Choroid plexus epithelial cell (primary cell): ENCODE data around the gene NFKBIB.
"Not testable (repeated sequence)": the region's sequence is repeated elsewhere in the genome, so short reads cannot be mapped to it uniquely, and the experiment has no call there.

Experiments used
- DNase-seq: peaks from one replicate; pipeline ENCODE4 v3.0.0-alpha.2; 2010; ENCODE audit warnings: low read depth
- H3K4me3 ChIP-seq: 2 replicates; pipeline ENCODE4 v1.5.1; 2011; ENCODE audit warnings: low read depth, mild to moderate bottlenecking, control low read depth, low read length, moderate library complexity
- TF ChIP-seq, protein P1 (sequence below): conservative IDR thresholded peaks from 2 replicates; pipeline ENCODE4 v1.5.1; 2011; ENCODE audit warnings: low read depth, mild to moderate bottlenecking, control low read depth, inconsistent platforms, low read length, moderate library complexity

Gene NFKBIB

DNA sequence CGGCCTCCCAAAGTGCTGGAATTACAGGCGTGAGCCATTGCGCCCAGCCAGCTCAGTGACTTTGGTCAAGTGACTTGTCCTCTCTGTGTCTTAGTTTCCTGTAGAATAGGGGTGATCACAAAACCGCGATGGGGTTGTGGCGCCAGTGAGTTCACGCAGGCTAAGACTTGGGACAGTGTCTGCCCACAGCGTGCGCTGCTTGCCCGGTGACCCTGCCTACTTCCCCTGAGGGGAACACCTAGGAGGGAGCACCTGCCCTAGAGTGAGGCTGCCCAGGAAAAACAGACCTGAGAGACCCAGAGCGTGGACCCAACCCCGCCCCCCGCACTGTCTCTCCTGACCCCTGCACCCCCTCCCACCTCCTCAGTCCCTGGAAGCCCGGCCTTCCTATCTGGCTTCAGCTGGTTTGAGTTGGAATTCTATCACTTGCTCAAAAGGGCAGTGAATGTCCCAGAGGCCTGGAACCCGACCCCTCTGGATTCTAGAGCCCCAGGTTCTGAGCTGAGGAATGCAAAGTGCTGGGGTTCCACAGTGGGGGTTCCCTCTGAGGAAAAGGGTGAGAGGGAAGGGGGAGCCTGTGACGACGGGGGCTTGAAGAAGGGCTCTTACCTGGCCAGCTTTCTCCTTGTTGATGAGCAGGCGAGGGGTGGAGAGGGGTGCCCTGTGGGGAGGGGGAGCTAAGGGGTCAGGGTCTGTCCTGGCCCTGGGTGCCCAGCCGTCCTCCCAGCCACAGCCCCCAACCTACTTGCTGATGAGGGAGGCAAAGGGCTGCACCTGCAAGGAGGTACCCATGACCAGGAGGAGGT, 19.5 kb upstream of the NFKBIB start:
- TF ChIP-seq, protein P1, sequence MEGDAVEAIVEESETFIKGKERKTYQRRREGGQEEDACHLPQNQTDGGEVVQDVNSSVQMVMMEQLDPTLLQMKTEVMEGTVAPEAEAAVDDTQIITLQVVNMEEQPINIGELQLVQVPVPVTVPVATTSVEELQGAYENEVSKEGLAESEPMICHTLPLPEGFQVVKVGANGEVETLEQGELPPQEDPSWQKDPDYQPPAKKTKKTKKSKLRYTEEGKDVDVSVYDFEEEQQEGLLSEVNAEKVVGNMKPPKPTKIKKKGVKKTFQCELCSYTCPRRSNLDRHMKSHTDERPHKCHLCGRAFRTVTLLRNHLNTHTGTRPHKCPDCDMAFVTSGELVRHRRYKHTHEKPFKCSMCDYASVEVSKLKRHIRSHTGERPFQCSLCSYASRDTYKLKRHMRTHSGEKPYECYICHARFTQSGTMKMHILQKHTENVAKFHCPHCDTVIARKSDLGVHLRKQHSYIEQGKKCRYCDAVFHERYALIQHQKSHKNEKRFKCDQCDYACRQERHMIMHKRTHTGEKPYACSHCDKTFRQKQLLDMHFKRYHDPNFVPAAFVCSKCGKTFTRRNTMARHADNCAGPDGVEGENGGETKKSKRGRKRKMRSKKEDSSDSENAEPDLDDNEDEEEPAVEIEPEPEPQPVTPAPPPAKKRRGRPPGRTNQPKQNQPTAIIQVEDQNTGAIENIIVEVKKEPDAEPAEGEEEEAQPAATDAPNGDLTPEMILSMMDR, result no peak
- H3K4me3 ChIP-seq, result no peak overlapping the region
- DNase-seq, result no peak

DNA sequence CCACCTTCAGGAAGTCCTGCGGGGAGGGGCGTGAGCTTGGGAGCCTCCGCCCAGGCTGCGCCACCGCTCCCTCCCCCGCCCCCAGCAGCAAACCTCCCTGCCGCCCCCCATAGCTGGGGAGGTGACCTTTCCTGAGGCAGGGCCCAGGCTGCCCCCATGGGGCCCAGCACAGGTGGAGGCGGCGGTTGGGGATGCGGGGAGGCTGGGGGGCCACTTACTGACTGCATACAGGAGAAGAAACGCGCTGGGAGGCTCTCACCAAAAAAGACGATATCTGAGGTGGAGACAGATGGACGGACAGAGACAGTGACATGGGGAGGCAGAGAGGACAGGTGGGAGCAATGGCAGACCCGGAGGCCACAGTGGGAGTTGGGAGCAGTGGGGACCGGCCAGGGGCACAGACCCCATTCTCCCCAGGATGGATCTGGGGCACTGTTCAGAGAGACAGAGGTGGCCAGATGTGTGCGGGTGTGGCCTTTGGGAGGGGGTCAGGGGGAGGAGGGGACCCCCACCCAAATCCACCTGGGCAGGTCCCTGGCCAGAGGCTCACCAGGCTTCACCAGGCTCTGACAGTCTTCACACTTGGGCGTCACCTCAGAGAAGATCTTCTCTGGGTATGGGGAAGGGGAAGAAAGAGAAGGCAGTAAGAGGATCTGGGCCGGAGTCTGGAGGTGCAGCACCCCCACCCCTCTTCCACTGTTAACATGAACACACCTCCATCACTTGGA, 18.7 kb upstream of the NFKBIB start:
- H3K4me3 ChIP-seq, result no peak overlapping the region
- DNase-seq, result no peak
- TF ChIP-seq, protein P1, result no peak

GRCh38 chr19:38883286-38883685, 16.5 kb upstream of the NFKBIB start:
- H3K4me3 ChIP-seq, result no peak overlapping the region
- no peak for DNase-seq
- TF ChIP-seq, protein P1, result no peak

GRCh38 chr19:38884691-38885090, 15.1 kb upstream of the NFKBIB start:
- not testable (repeated sequence) for H3K4me3 ChIP-seq, DNase-seq

DNA sequence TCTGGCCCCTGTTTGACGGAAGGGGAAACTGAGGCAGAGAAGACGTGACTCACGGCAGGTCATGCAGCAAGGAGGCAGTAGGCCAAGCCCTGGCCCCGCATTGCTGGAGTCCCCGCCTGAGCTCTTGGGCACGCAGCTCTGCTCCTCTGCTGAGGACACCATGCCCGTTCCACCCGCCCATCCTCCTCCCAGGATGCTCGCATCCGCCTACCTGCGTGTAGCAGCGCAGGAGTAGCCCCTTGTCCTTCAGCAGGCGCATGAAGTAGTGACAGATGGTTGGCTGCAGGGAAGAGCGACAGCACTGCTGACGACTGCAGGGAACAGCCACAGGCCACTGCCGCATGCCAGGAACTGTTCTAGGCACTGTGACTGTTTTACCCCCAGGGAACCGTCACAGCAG, 10.9 kb upstream of the NFKBIB start:
- no peak overlapping the region for H3K4me3 ChIP-seq
- DNase-seq, result no peak
- TF ChIP-seq, protein P1, result no peak

- no peak for DNase-seq
- TF ChIP-seq, protein P1, result no peak
- no peak overlapping the region for H3K4me3 ChIP-seq
Observed at GRCh38 chr19:38889803-38890202, 10.0 kb upstream of the NFKBIB start.

GRCh38 chr19:38890686-38891085, 9.1 kb upstream of the NFKBIB start:
- no peak overlapping the region for H3K4me3 ChIP-seq
- TF ChIP-seq, protein P1, result no peak
- no peak for DNase-seq
